HepG2 (cell line): ENCODE data around the gene ATRIP. TPM values are rescaled to one million over a fixed set of nuclear protein-coding genes. Genes with fewer than 3 reads are reported as not detected.

Source experiments
- CBX1 ChIP-seq: IDR thresholded peaks from one replicate; pipeline ENCODE4 v1.6.1; 2016; ENCODE audit warnings: antibody characterized with exemption, low read depth
- GABPB1 ChIP-seq: IDR thresholded peaks from 2 replicates; pipeline ENCODE4 v1.6.1; 2016; ENCODE audit warnings: mild to moderate bottlenecking, missing genetic modification reagents, moderate library complexity, missing compliant biosample characterization
- PHF20 ChIP-seq: sonication (generic); formaldehyde crosslinking; IDR thresholded peaks from 2 replicates; pipeline ENCODE4 v1.5.0; 2020; ENCODE audit warnings: mild to moderate bottlenecking, missing genetic modification reagents
- PHF21A ChIP-seq: sonication (generic); formaldehyde crosslinking; IDR thresholded peaks from 2 replicates; pipeline ENCODE4 v1.5.0; 2020; ENCODE audit warnings: mild to moderate bottlenecking, missing genetic modification reagents
- PITX1 ChIP-seq: sonication (generic); formaldehyde crosslinking; IDR thresholded peaks from 2 replicates; pipeline ENCODE4 v1.5.1; 2020; ENCODE audit warnings: mild to moderate bottlenecking, missing genetic modification reagents
- POGZ ChIP-seq: sonication (generic); formaldehyde crosslinking; IDR thresholded peaks from 2 replicates; pipeline ENCODE4 v1.4.0; 2020; ENCODE audit warnings: mild to moderate bottlenecking, missing genetic modification reagents
- POLR2G ChIP-seq: fragments of 200-400 bp; formaldehyde crosslinking; IDR thresholded peaks from 2 replicates; pipeline ENCODE4 v1.6.1; 2018; ENCODE audit warnings: mild to moderate bottlenecking, low read depth, low read length, moderate library complexity
- REXO4 ChIP-seq: sonication (generic); formaldehyde crosslinking; IDR thresholded peaks from 2 replicates; pipeline ENCODE4 v1.8.0; 2022; ENCODE audit warnings: missing genetic modification reagents, mild to moderate bottlenecking, borderline replicate concordance
- SOX6 ChIP-seq, 2 experiments: fragments of 450-650 bp in 1 of 2; sonication (generic) in 1 of 2; formaldehyde crosslinking in 1 of 2; IDR thresholded peaks; 2 replicates each; pipeline versions ENCODE4 v1.4.0 to v1.6.1; 2017 to 2020; ENCODE audit warnings: antibody characterized with exemption in 1 of 2, mild to moderate bottlenecking in 1 of 2, missing genetic modification reagents in 1 of 2
- ZNF292 ChIP-seq: sonication (generic); formaldehyde crosslinking; IDR thresholded peaks from 2 replicates; pipeline ENCODE4 v1.8.1; 2022; ENCODE audit warnings: mild to moderate bottlenecking, low read depth, missing genetic modification reagents, borderline replicate concordance
- ZNF543 ChIP-seq: sonication (generic); formaldehyde crosslinking; IDR thresholded peaks from 2 replicates; pipeline ENCODE4 v1.4.0; 2020; ENCODE audit warnings: mild to moderate bottlenecking, missing genetic modification reagents
- ZNF550 ChIP-seq: sonication (generic); formaldehyde crosslinking; IDR thresholded peaks from 2 replicates; pipeline ENCODE4 v1.4.0; 2020; ENCODE audit warnings: mild to moderate bottlenecking, missing genetic modification reagents, borderline replicate concordance
- ZNF589 ChIP-seq: sonication (generic); formaldehyde crosslinking; conservative IDR thresholded peaks from 2 replicates; pipeline ENCODE4 v1.8.0; 2022; ENCODE audit warnings: mild to moderate bottlenecking, moderate library complexity, missing genetic modification reagents
- ZNF670 ChIP-seq: sonication (generic); formaldehyde crosslinking; IDR thresholded peaks from 2 replicates; pipeline ENCODE4 v1.8.0; 2022; ENCODE audit warnings: mild to moderate bottlenecking, missing genetic modification reagents, borderline replicate concordance
- ZNF749 ChIP-seq: sonication (generic); formaldehyde crosslinking; IDR thresholded peaks from 2 replicates; pipeline ENCODE4 v1.8.0; 2022; ENCODE audit warnings: mild to moderate bottlenecking, missing genetic modification reagents, moderate library complexity, borderline replicate concordance
- ZNF777 ChIP-seq: sonication (generic); formaldehyde crosslinking; IDR thresholded peaks from 2 replicates; pipeline ENCODE4 v1.4.0; 2020; ENCODE audit warnings: missing genetic modification reagents
- ZNF891 ChIP-seq: sonication (generic); formaldehyde crosslinking; IDR thresholded peaks from 2 replicates; pipeline ENCODE4 v1.5.0; 2020; ENCODE audit warnings: mild to moderate bottlenecking, missing genetic modification reagents
- polyA plus RNA-seq, 8 experiments: library from polyadenylated mRNA; depleted of rRNA in 3 of 8; stranded (reverse) in 7 of 8; unstranded in 1 of 8; fragments of >200 nt; fragmentation: Illumina TruSeq in 4 of 8; extraction: Trizol in 4 of 8; gene quantifications; 2 replicates each; pipeline versions ENCODE4 v1.2.1 to v1.2.3, GENCODE V29; 2011 to 2016; ENCODE audit warnings: low read depth in 4 of 8, missing spikeins in 1 of 8, mixed read lengths in 1 of 8; ENCODE audit not compliant: insufficient read depth in 1 of 8
- total RNA-seq, 5 experiments: library from RNA; depleted of rRNA; stranded (reverse); fragments of >200 nt; fragmentation: Illumina TruSeq; extraction: Trizol; gene quantifications; 2 replicates each; pipeline ENCODE4 v1.2.3, GENCODE V29; 2016; ENCODE audit warnings: low read depth in 1 of 5
- TF ChIP-seq, protein P1 (sequence below): IDR thresholded peaks from 2 replicates; pipeline ENCODE4 v1.6.1; 2016; ENCODE audit warnings: mild to moderate bottlenecking
- TF ChIP-seq, protein P2 (sequence below): sonication (generic); formaldehyde crosslinking; IDR thresholded peaks from 2 replicates; pipeline ENCODE4 v1.5.0; 2020; ENCODE audit warnings: mild to moderate bottlenecking, low read depth, missing genetic modification reagents, borderline replicate concordance
- TF ChIP-seq, protein P3 (sequence below): sonication (generic); formaldehyde crosslinking; IDR thresholded peaks from 2 replicates; pipeline ENCODE4 v1.4.0; 2020; ENCODE audit warnings: mild to moderate bottlenecking, missing genetic modification reagents
- TF ChIP-seq, protein P4 (sequence below): sonication (generic); formaldehyde crosslinking; IDR thresholded peaks from 2 replicates; pipeline ENCODE4 v1.8.1; 2023; ENCODE audit warnings: mild to moderate bottlenecking, missing genetic modification reagents, borderline replicate concordance
- TF ChIP-seq, protein P5 (sequence below): sonication (generic); formaldehyde crosslinking; IDR thresholded peaks from 2 replicates; pipeline ENCODE4 v1.4.0; 2020; ENCODE audit warnings: mild to moderate bottlenecking, missing genetic modification reagents
- TF ChIP-seq, protein P6 (sequence below): sonication (generic); formaldehyde crosslinking; IDR thresholded peaks from 2 replicates; pipeline ENCODE4 v1.5.0; 2020; ENCODE audit warnings: missing genetic modification reagents, mild to moderate bottlenecking, borderline replicate concordance

The ATRIP gene
- total and polyA plus RNA-seq, 2 of the 13 experiments (the other 11 are each of a cell fraction or from before 2014, with no cell fraction given) = 5.1 to 12.5 TPM

DNA sequence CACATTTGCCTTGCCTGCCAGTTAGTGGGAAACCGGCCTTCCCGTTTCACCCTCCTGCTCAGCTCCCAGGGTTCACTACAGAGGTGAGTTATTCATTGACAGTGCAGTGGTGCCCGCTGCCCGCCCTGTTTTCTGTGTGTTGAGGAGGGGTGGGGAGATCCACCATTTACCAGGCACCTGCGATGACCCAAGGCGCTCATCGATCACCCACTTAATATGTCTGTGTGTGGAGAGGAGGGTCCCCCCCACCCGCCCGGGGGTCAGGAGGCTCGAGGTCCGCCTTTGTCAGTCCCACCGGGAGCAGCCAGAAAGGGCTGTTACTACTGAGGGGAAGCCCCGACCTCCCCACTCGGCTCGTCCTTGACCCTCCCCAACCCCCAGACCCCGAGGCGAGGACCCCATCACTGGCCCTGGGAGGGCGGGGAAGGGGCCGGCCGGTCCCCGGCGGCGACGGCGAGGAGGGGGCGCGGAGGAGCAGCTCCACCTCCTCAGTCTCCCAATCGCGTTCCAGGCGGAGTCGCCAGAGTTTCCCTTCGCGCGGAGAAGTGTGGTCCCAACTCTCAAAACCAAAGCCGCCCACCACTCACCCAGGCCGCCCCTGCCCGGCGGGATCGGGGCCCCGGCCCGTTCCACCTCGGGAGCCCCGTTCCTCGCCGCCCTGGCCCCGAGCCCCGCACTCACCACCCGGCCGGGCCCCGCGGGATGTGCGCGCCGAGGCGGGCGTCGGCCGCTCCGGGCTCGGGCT is 17.8 kb upstream of the ATRIP start (continued):
- TF ChIP-seq ZNF292 (CRISPR knock-in tag) (no peak), ZNF891 (CRISPR knock-in tag) (no peak), ZNF749 (CRISPR knock-in tag) (no peak), CBX1 (no peak), POLR2G (peak; percentile 89), ZNF543 (CRISPR knock-in tag) (peak; percentile 79; the same call in 1 of the 2 replicates), SOX6 (IDR thresholded peaks at IDR 0.05) (no peak), SOX6 (CRISPR knock-in tag; IDR thresholded peaks at IDR 0.05) (peak; percentile 59; the same call in 1 of the 2 replicates), REXO4 (CRISPR knock-in tag) (no peak), ZNF777 (CRISPR knock-in tag) (no peak), GABPB1 (CRISPR knock-in tag) (no peak; the same call in 1 of the 2 replicates), ZNF589 (CRISPR knock-in tag) (0 out of 2 replicates have a peak, but pooled peaks have one; percentile 23), POGZ (CRISPR knock-in tag) (no peak), ZNF670 (CRISPR knock-in tag) (peak; percentile 70; the same call in 1 of the 2 replicates), PHF20 (no peak), PITX1 (CRISPR knock-in tag) (peak; percentile 78; the same call in 1 of the 2 replicates), ZNF550 (CRISPR knock-in tag) (no peak), PHF21A (CRISPR knock-in tag) (peak; percentile 73)
- TF ChIP-seq, protein P1, sequence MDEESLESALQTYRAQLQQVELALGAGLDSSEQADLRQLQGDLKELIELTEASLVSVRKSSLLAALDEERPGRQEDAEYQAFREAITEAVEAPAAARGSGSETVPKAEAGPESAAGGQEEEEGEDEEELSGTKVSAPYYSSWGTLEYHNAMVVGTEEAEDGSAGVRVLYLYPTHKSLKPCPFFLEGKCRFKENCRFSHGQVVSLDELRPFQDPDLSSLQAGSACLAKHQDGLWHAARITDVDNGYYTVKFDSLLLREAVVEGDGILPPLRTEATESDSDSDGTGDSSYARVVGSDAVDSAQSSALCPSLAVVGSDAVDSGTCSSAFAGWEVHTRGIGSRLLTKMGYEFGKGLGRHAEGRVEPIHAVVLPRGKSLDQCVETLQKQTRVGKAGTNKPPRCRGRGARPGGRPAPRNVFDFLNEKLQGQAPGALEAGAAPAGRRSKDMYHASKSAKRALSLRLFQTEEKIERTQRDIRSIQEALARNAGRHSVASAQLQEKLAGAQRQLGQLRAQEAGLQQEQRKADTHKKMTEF = peak; percentile 53; the same call in 1 of the 2 replicates
- TF ChIP-seq, protein P2, sequence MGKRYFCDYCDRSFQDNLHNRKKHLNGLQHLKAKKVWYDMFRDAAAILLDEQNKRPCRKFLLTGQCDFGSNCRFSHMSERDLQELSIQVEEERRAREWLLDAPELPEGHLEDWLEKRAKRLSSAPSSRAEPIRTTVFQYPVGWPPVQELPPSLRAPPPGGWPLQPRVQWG (CRISPR knock-in tag) = no peak
- TF ChIP-seq, protein P3, sequence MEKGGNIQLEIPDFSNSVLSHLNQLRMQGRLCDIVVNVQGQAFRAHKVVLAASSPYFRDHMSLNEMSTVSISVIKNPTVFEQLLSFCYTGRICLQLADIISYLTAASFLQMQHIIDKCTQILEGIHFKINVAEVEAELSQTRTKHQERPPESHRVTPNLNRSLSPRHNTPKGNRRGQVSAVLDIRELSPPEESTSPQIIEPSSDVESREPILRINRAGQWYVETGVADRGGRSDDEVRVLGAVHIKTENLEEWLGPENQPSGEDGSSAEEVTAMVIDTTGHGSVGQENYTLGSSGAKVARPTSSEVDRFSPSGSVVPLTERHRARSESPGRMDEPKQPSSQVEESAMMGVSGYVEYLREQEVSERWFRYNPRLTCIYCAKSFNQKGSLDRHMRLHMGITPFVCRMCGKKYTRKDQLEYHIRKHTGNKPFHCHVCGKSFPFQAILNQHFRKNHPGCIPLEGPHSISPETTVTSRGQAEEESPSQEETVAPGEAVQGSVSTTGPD (CRISPR knock-in tag) = no peak
- TF ChIP-seq, protein P4, sequence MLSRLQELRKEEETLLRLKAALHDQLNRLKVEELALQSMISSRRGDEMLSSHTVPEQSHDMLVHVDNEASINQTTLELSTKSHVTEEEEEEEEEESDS (CRISPR knock-in tag) = no peak
- TF ChIP-seq, protein P5, sequence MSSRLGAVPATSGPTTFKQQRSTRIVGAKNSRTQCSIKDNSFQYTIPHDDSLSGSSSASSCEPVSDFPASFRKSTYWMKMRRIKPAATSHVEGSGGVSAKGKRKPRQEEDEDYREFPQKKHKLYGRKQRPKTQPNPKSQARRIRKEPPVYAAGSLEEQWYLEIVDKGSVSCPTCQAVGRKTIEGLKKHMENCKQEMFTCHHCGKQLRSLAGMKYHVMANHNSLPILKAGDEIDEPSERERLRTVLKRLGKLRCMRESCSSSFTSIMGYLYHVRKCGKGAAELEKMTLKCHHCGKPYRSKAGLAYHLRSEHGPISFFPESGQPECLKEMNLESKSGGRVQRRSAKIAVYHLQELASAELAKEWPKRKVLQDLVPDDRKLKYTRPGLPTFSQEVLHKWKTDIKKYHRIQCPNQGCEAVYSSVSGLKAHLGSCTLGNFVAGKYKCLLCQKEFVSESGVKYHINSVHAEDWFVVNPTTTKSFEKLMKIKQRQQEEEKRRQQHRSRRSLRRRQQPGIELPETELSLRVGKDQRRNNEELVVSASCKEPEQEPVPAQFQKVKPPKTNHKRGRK (CRISPR knock-in tag) = no peak
- TF ChIP-seq, protein P6, sequence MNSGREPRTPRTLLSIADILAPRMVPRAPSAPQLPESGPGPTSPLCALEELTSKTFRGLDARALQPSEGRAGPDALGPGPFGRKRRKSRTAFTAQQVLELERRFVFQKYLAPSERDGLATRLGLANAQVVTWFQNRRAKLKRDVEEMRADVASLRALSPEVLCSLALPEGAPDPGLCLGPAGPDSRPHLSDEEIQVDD (CRISPR knock-in tag) = no peak
